Islet precursor cell (in vitro differentiated cells): Measurements from ENCODE around the gene DTNBP1.

Source experiments
- DNase-seq: peaks from one replicate; pipeline ENCODE4 v3.0.0-alpha.2; 2018

Gene DTNBP1

GRCh38 chr6:15499125-15499524 is 163.7 kb downstream of the DTNBP1 start:
- no peak for DNase-seq

GRCh38 chr6:15498640-15499039 is 164.2 kb downstream of the DTNBP1 start:
- no peak for DNase-seq

GRCh38 chr6:15496345-15497131 is 166.3 kb downstream of the DTNBP1 start:
- peak; percentile 48 for DNase-seq

GRCh38 chr6:15495375-15495901 is 167.4 kb downstream of the DTNBP1 start:
- no peak for DNase-seq

GRCh38 chr6:15493437-15494168 is 169.2 kb downstream of the DTNBP1 start:
- peak; percentile 53 for DNase-seq

- no peak for DNase-seq
Observed at GRCh38 chr6:15491986-15492269, 170.9 kb downstream of the DTNBP1 start.

GRCh38 chr6:15491255-15491985 is 171.4 kb downstream of the DTNBP1 start:
- DNase-seq: peak; percentile 77

GRCh38 chr6:15490242-15491100 is 172.4 kb downstream of the DTNBP1 start:
- peak; percentile 38 for DNase-seq

- peak; percentile 41 for DNase-seq
Observed at GRCh38 chr6:15489261-15489962, 173.4 kb downstream of the DTNBP1 start.

GRCh38 chr6:15487262-15487661 is 175.6 kb downstream of the DTNBP1 start:
- peak; percentile 37 for DNase-seq

GRCh38 chr6:15485936-15486335 is 176.9 kb downstream of the DTNBP1 start:
- DNase-seq: peak; percentile 69

- peak; percentile 1 for DNase-seq
Observed at GRCh38 chr6:15484821-15485220, 178.0 kb downstream of the DTNBP1 start.

GRCh38 chr6:15484140-15484539 is 178.7 kb downstream of the DTNBP1 start:
- DNase-seq: peak; percentile 42

GRCh38 chr6:15483060-15483459 is 179.8 kb downstream of the DTNBP1 start:
- DNase-seq: no peak

- peak; percentile 53 for DNase-seq
Observed at GRCh38 chr6:15481390-15482291, 181.2 kb downstream of the DTNBP1 start.

- DNase-seq: peak; percentile 9
Observed at GRCh38 chr6:15480525-15480924, 182.3 kb downstream of the DTNBP1 start.

- peak; percentile 37 for DNase-seq
Observed at GRCh38 chr6:15479761-15480160, 183.1 kb downstream of the DTNBP1 start.

- peak; percentile 47 for DNase-seq
Observed at GRCh38 chr6:15477746-15478145, 185.1 kb downstream of the DTNBP1 start.

- peak; percentile 13 for DNase-seq
Observed at GRCh38 chr6:15476631-15477380, 186.0 kb downstream of the DTNBP1 start.

GRCh38 chr6:15475872-15476271 is 187.0 kb downstream of the DTNBP1 start:
- no peak for DNase-seq
